Endothelial cell of umbilical vein (primary cell): ENCODE results near the gene USP31. TPM values are rescaled to one million over a fixed set of nuclear protein-coding genes. Genes with fewer than 3 reads are reported as not detected.
A peak's percentile ranks its signal among the peaks of the same experiment; 100 is the strongest.

Source experiments
- BruUV-seq: library from RNA; stranded (reverse); fragments of 400-500 nt; replicated peaks from 2 replicates; lab custom pipeline; 2021; lab: Mats Ljungman, UMichigan
- CTCF ChIA-PET: fragments of 300-600, 350-600 bp; sonication (Branson Sonifier 250); formaldehyde crosslinking; loops from one replicate; lab custom pipeline; 2021; ENCODE audit warnings: antibody characterized with exemption, inconsistent platforms; lab: Charles Lee
- POLR2A ChIA-PET: fragments of 300-600, 350-600 bp; sonication (Branson Sonifier 250); formaldehyde crosslinking; loops from one replicate; lab custom pipeline; 2021; ENCODE audit warnings: antibody characterized with exemption, inconsistent platforms; lab: Charles Lee
- DNase-seq: peaks from one replicate; pipeline ENCODE4 v3.0.0-alpha.2; 2011; ENCODE audit warnings: low read depth, low spot score
- FAIRE-seq: peaks from 2 replicates; lab custom pipeline; 2011; peaks lifted over from hg19 to GRCh38; lab: Jason Lieb, UNC
- H2AFZ ChIP-seq: 2 replicates; pipeline ENCODE4 v1.6.0; 2012; ENCODE audit warnings: low read depth, low read length, control low read depth, inconsistent platforms
- H3K27ac ChIP-seq: 2 replicates; pipeline ENCODE4 v1.5.1; 2011; ENCODE audit warnings: low read depth, mild to moderate bottlenecking, control low read depth, low read length, moderate library complexity; ENCODE audit not compliant: insufficient read depth
- H3K27me3 ChIP-seq, 2 experiments: 2 replicates each; pipeline versions ENCODE4 v1.6.0 to v1.6.1; 2011; ENCODE audit warnings: low read length in 2 of 2, mixed read lengths in 1 of 2; ENCODE audit not compliant: control insufficient read depth in 2 of 2, insufficient read depth in 2 of 2
- H3K36me3 ChIP-seq, 2 experiments: 2 replicates in 1 of 2; 3 replicates in 1 of 2; pipeline ENCODE4 v1.5.1; 2011; ENCODE audit warnings: low read length in 2 of 2, mild to moderate bottlenecking in 1 of 2, moderate library complexity in 1 of 2; ENCODE audit not compliant: control insufficient read depth in 2 of 2, insufficient read depth in 2 of 2; ENCODE audit errors: extremely low read depth in 1 of 2
- H3K4me1 ChIP-seq: 3 replicates; pipeline ENCODE4 v1.5.1; 2011; ENCODE audit warnings: mild to moderate bottlenecking, low read length; ENCODE audit not compliant: control insufficient read depth, insufficient read depth; ENCODE audit errors: extremely low read depth
- H3K4me2 ChIP-seq: 2 replicates; pipeline ENCODE4 v1.6.1; 2011; ENCODE audit warnings: low read length, control low read depth, mixed read lengths; ENCODE audit not compliant: insufficient read depth
- H3K4me3 ChIP-seq, 3 experiments: fragments of 200-600 bp in 1 of 3; sonication (generic), shearing (Covaris generic) in 1 of 3; replicated peaks in 1 of 3; 2 replicates each; pipeline ENCODE4 v1.5.1; 2011 to 2016; ENCODE audit warnings: control low read depth in 3 of 3, low read length in 3 of 3, mild to moderate bottlenecking in 2 of 3, inconsistent platforms in 1 of 3, low read depth in 1 of 3, moderate library complexity in 1 of 3; ENCODE audit not compliant: insufficient read depth in 1 of 3
- H3K79me2 ChIP-seq: 2 replicates; pipeline ENCODE4 v1.6.0; 2012; ENCODE audit warnings: low read length, inconsistent platforms; ENCODE audit not compliant: control insufficient read depth, insufficient read depth
- H3K9ac ChIP-seq: replicated peaks from 2 replicates; pipeline ENCODE3; 2011; ENCODE audit warnings: low read length, control low read depth; ENCODE audit not compliant: insufficient read depth; ENCODE audit errors: extremely low read depth
- H3K9me1 ChIP-seq: replicated peaks from 3 replicates; pipeline ENCODE4 v1.6.0; 2011; ENCODE audit warnings: mild to moderate bottlenecking, low read length; ENCODE audit not compliant: control insufficient read depth, insufficient read depth; ENCODE audit errors: extremely low read depth
- H3K9me3 ChIP-seq: replicated peaks from 2 replicates; pipeline ENCODE4 v1.5.1; 2012; ENCODE audit warnings: low read length, inconsistent platforms; ENCODE audit not compliant: control insufficient read depth, insufficient read depth
- H4K20me1 ChIP-seq: replicated peaks from 2 replicates; pipeline ENCODE3; 2011; ENCODE audit warnings: mild to moderate bottlenecking, low read length; ENCODE audit not compliant: control insufficient read depth, insufficient read depth; ENCODE audit errors: extremely low read depth
- EZH2 ChIP-seq: IDR thresholded peaks from 2 replicates; pipeline ENCODE4 v1.6.1; 2012; ENCODE audit warnings: borderline replicate concordance, low read depth, mild to moderate bottlenecking, moderate library complexity, low read length, inconsistent platforms; ENCODE audit not compliant: severe bottlenecking
- FOS ChIP-seq: IDR thresholded peaks from 2 replicates; pipeline ENCODE4 v1.6.1; 2011; ENCODE audit warnings: mild to moderate bottlenecking, low read length, moderate library complexity, borderline replicate concordance; ENCODE audit not compliant: insufficient read depth
- GATA2 ChIP-seq: IDR thresholded peaks from 2 replicates; pipeline ENCODE4 v1.7.0; 2011; ENCODE audit warnings: low read depth, mild to moderate bottlenecking, moderate library complexity, mixed read lengths, low read length; ENCODE audit not compliant: insufficient read length, insufficient read depth
- JUN ChIP-seq: IDR thresholded peaks from 2 replicates; pipeline ENCODE4 v1.6.1; 2011; ENCODE audit warnings: borderline replicate concordance, low read depth; ENCODE audit not compliant: insufficient read length, insufficient read depth
- MYC ChIP-seq: IDR thresholded peaks from one replicate; pipeline ENCODE4 v1.6.1; 2011; ENCODE audit warnings: mild to moderate bottlenecking, low read depth, low read length
- POLR2A ChIP-seq: IDR thresholded peaks from 2 replicates; pipeline ENCODE4 v1.6.1; 2012; ENCODE audit warnings: low read depth, mild to moderate bottlenecking, control low read depth, low read length
- POLR2AphosphoS5 ChIP-seq: IDR thresholded peaks from 2 replicates; pipeline ENCODE4 v1.6.1; 2012; ENCODE audit warnings: low read depth, mild to moderate bottlenecking, control low read depth, low read length, moderate library complexity; ENCODE audit not compliant: insufficient read depth
- dilution Hi-C: fragments of 300-500 bp; cut with MboI; formaldehyde crosslinking; loops from one replicate; pipeline ENCODE4 v1.15.0; 2019; ENCODE audit warnings: low sequenced_read_pairs; ENCODE audit not compliant: extremely low pct_ligation_motif_present
- intact Hi-C: fragments of 100-400 bp; cut with micrococcal nuclease; formaldehyde crosslinking; loops from one replicate; pipeline ENCODE4 v1.10.0; 2022
- polyA plus RNA-seq, 4 experiments: library from polyadenylated mRNA; depleted of rRNA in 3 of 4; stranded (reverse) in 3 of 4; unstranded in 1 of 4; fragments of >200 nt; gene quantifications; 2 replicates each; pipeline versions ENCODE4 v1.2.1 to v1.2.3, GENCODE V29; 2011 to 2012; ENCODE audit warnings: missing spikeins in 1 of 4
- total RNA-seq: library from RNA; stranded (reverse); gene quantifications from 2 replicates; pipeline ENCODE4 v1.2.3, GENCODE V29; 2021
- TF ChIP-seq, protein P1 (sequence below): IDR thresholded peaks from 2 replicates; pipeline ENCODE4 v1.6.1; 2011; ENCODE audit not compliant: insufficient read depth, insufficient read length
- TF ChIP-seq, protein P2 (sequence below), 2 donors: IDR thresholded peaks; 1 replicate in 1 of 2; 2 replicates in 1 of 2; pipeline ENCODE4 v1.5.1; 2011; ENCODE audit warnings: low read length in 2 of 2, mild to moderate bottlenecking in 2 of 2, moderate library complexity in 2 of 2, control low read depth in 1 of 2, inconsistent platforms in 1 of 2, low read depth in 1 of 2; ENCODE audit not compliant: insufficient read depth in 1 of 2; ENCODE audit errors: extremely low read depth in 1 of 2

Gene USP31
- total and polyA plus RNA-seq, 2 donors (not counting 3 experiments of a cell fraction or from before 2014, with no cell fraction given): 14.5 to 42.4 TPM

GRCh38 chr16:23060458-23061320 lies 88.6 kb downstream of the USP31 start:
- H3K27me3 ChIP-seq: no peaks in the 10 kb centered on the region
- FAIRE-seq (peak; percentile 75), DNase-seq (peak; percentile 78)
- no peak overlapping the region for H3K9ac ChIP-seq
- dilution Hi-C loops: no loop called here
- no peak overlapping the region for H2AFZ ChIP-seq
- H3K79me2 ChIP-seq: no peaks in the 10 kb centered on the region
- intact Hi-C loops: loop anchor here (1.0 to 10.0 kb wide), 3 partner anchors 161 to 1436 kb away; no protein-coding TSS in a partner anchor
- H3K9me3 ChIP-seq: no peaks in the 10 kb centered on the region
- H3K36me3 ChIP-seq: no peaks in the 10 kb centered on the region
- no peaks in the 10 kb centered on the region for H4K20me1 ChIP-seq
- H3K27ac ChIP-seq: no peak overlapping the region
- ChIA-PET CTCF (interaction anchor here (0.6 to 1.7 kb wide), 16 partner anchors 8 to 375 kb away, joined by 3 to 18 read pairs (median 4); partner anchors contain the start of gene USP31), POLR2A (no interaction called here)
- BruUV-seq: no TSS peak
- no peak overlapping the region for H3K4me2 ChIP-seq
- no peaks in the 10 kb centered on the region for H3K4me1 ChIP-seq
- no peaks in the 10 kb centered on the region for H3K9me1 ChIP-seq
- no peak for TF ChIP-seq JUN
- TF ChIP-seq EZH2: no peak
- TF ChIP-seq, protein P1, sequence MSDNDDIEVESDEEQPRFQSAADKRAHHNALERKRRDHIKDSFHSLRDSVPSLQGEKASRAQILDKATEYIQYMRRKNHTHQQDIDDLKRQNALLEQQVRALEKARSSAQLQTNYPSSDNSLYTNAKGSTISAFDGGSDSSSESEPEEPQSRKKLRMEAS: peak; percentile 27
- no peak for TF ChIP-seq GATA2
- TF ChIP-seq POLR2A: no peak
- no peak for TF ChIP-seq POLR2AphosphoS5
- TF ChIP-seq, protein P2, sequence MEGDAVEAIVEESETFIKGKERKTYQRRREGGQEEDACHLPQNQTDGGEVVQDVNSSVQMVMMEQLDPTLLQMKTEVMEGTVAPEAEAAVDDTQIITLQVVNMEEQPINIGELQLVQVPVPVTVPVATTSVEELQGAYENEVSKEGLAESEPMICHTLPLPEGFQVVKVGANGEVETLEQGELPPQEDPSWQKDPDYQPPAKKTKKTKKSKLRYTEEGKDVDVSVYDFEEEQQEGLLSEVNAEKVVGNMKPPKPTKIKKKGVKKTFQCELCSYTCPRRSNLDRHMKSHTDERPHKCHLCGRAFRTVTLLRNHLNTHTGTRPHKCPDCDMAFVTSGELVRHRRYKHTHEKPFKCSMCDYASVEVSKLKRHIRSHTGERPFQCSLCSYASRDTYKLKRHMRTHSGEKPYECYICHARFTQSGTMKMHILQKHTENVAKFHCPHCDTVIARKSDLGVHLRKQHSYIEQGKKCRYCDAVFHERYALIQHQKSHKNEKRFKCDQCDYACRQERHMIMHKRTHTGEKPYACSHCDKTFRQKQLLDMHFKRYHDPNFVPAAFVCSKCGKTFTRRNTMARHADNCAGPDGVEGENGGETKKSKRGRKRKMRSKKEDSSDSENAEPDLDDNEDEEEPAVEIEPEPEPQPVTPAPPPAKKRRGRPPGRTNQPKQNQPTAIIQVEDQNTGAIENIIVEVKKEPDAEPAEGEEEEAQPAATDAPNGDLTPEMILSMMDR (IDR thresholded peaks at IDR 0.05; ENCODE audit: extremely low read depth in 1 of 2, insufficient read depth in 1 of 2, low read depth in 1 of 2, low read length in 2 of 2): peak; percentile 70 to 74
- TF ChIP-seq MYC: no peak
- TF ChIP-seq FOS: no peak
- no peak overlapping the region for H3K4me3 ChIP-seq
